Measurements from ENCODE around the gene ABCC5. TPM values are rescaled to one million over a fixed set of nuclear protein-coding genes. Genes with fewer than 3 reads are reported as not detected.
A peak's percentile ranks its signal among the peaks of the same experiment; 100 is the strongest.
"Not testable (repeated sequence)": the region's sequence is repeated elsewhere in the genome, so short reads cannot be mapped to it uniquely, and the experiment has no call there.

ABCC5 gene
- 10 to 100 TPM; 13.1 to 14.1 TPM for total RNA-seq

DNA sequence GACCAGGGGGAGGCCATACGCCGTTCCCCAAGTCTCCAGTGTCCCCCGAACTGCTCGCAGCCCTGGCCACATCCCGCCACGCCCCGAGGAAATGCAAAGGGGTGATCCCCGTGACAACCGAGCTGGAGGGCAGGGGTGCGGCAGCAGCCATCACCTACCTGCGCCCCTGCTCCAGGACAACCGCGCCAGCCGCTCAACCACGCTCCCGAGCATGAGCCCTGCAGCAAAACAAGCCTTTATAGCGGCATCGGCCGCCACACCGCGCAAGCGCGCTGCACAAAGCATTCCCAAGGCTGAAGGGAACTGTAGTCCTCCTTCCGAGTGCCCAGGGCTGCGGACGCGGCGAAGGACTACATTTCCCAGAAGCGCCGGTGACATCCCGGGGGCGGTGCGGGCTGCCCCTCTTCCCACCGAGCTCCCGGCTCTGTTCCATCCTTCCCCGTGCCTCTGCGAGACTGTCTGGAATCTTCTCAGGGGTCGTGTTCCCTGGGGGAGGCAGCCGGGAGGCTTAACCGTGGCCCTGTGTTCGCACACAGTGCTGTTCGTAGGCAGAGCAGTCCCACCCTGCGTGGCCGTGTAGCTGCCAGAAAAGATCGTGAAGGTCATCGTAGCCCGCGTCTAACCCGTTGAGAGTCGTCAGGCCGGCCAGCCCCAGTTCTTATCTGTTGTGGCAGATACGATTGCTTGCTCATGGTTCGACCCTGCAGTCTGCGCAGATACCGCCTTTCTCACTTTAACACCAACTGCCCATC, at the start of gene ABCC5:
Gene ABCC5, minus strand, starts transcription at position 213 of the 752 bp plus-strand sequence. CDS start 3,492 bp downstream, outside the sequence.
- peak; percentile 84 for DNase-seq
- Mint-ChIP-seq H3K4me1 (peaks cover 20% of the 10 kb centered on the region), H3K27ac (peak within 1 kb of the TSS; percentile 83), H3K9me3 (no peaks in the 10 kb centered on the region), H3K36me3 (peaks cover 6% of the 10 kb centered on the region), H3K4me3 (peak within 1 kb of the TSS; percentile 98), H3K27me3 (peaks cover 16% of the 10 kb centered on the region)

DNA sequence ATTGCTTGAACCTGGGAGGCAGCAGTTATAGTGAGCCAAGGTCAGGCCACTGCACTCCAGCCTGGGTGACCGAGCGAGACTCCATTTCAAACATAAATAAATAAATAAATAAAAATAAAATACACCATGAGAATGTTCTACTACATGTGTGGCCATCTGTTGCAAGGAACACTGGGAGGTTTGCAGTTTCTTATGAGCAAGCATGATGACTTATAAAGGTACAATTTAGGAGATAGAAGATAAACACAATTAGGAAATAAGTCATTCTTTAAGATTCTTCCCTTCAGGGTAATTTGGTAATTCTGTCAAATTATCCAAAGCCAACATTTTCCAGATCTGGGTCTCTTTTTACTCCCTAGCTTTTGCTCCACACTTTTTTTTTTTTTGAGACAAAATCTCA, 48.5 kb upstream of the ABCC5 start:
- Mint-ChIP-seq H3K27ac (no peak overlapping the region), H3K4me1 (no peaks in the 10 kb centered on the region), H3K4me3 (no peak overlapping the region), H3K36me3 (peaks cover 2% of the 10 kb centered on the region), H3K9me3 (peaks cover 6% of the 10 kb centered on the region), H3K27me3 (peaks cover 6% of the 10 kb centered on the region)
- no peak for DNase-seq

DNA sequence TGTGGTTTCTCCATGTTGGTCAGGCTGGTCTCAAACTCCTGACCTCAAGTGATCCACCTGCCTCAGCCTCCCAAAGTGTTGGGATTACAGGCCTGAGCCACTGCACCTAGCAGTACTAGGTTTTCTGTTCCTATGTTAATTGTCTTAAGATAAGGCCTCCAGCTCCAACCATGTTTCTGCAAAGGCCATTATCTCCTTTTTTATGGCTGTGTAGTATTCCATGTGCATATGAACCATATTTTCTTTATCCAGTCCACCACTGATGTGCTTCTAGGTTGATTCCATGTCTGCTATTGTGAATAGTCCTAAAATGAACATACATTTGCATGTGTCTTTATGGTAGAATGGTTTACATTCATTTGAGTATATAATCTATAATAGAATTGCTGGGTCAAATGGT, 45.0 kb upstream of the ABCC5 start:
- H3K4me1 Mint-ChIP-seq, result no peaks in the 10 kb centered on the region
- no peak overlapping the region for H3K4me3 Mint-ChIP-seq
- no peaks in the 10 kb centered on the region for H3K36me3 Mint-ChIP-seq
- H3K27me3 Mint-ChIP-seq, result no peaks in the 10 kb centered on the region
- DNase-seq, result no peak
- no peaks in the 10 kb centered on the region for H3K9me3 Mint-ChIP-seq
- no peak overlapping the region for H3K27ac Mint-ChIP-seq

- Mint-ChIP-seq H3K9me3 (no peaks in the 10 kb centered on the region), H3K27ac (no peak overlapping the region), H3K27me3 (no peaks in the 10 kb centered on the region), H3K4me1 (no peaks in the 10 kb centered on the region), H3K4me3 (no peak overlapping the region), H3K36me3 (no peaks in the 10 kb centered on the region)
- no peak for DNase-seq
Measured at GRCh38 chr3:184059424-184059823, 41.7 kb upstream of the ABCC5 start.

GRCh38 chr3:184058029-184058428, 40.3 kb upstream of the ABCC5 start:
- Mint-ChIP-seq H3K9me3 (no peaks in the 10 kb centered on the region), H3K27ac (no peak overlapping the region), H3K36me3 (no peaks in the 10 kb centered on the region), H3K4me1 (no peaks in the 10 kb centered on the region), H3K27me3 (no peaks in the 10 kb centered on the region), H3K4me3 (no peak overlapping the region)
- DNase-seq, result no peak

GRCh38 chr3:184052767-184053166, 35.1 kb upstream of the ABCC5 start, which contains the start of gene HTR3C:
TSS of gene HTR3C (plus strand) at chr3:184053047. CDS start at chr3:184053081, 34 bp downstream.
- Mint-ChIP-seq H3K4me3 (no peak within 1 kb of the TSS), H3K27ac (no peak within 1 kb of the TSS), H3K4me1 (no peaks in the 10 kb centered on the region), H3K36me3 (no peaks in the 10 kb centered on the region), H3K9me3 (no peaks in the 10 kb centered on the region), H3K27me3 (peaks cover 3% of the 10 kb centered on the region)
- no peak for DNase-seq

DNA sequence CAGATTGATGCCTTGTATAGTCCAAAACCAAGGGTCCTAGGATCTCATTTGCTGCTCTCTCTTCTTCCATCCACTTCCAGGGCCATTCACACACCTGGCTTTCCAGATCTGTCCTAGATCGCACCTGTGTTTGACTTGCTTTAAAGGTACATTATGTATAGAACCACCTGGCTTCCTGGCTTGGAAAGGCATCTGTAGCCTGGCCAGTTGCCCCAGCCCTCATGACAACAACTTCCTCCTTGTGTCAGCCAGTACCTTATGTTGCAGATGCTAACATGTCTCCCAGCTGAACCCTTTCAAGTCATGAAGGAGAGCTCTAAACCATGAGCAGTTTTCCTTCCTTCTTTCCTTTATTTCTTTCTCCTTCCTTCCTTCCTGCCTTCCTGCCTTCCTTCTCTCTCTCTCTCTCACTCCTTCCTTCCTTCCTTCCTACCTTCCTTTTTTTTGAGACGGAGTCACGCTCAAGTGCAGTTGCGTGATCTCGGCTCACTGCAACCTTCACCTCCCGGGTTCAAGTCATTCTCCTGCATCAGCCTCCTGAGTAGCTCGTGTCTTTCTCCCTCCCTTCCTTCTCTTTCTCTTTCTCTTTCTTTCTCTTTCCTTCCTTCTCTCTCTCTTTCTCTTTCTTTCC, 32.6 kb upstream of the ABCC5 start:
- H3K36me3 Mint-ChIP-seq, result no peaks in the 10 kb centered on the region
- no peak overlapping the region for H3K4me3 Mint-ChIP-seq
- H3K9me3 Mint-ChIP-seq, result no peaks in the 10 kb centered on the region
- no peak for DNase-seq
- H3K27ac Mint-ChIP-seq, result no peak overlapping the region
- no peaks in the 10 kb centered on the region for H3K4me1 Mint-ChIP-seq
- peaks cover 3% of the 10 kb centered on the region for H3K27me3 Mint-ChIP-seq

DNA sequence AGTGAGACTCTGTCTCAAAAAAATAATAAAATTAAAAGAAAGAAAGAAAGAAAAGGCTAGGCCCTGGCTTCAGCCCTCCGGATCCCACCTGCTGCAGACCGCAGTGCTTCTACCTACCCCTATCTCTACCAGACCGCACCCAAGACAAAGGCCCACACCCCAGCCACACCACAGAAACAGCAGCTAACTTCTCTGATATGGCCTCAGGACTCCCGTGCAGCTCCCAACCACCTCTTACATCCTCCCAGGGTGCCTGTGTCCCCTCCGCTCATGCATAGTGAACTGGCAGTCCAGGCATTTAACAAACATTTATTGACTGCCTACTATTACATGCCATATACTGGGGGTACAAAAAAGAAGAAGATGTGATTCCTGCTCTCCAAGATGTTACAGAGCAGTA, 28.3 kb upstream of the ABCC5 start:
- Mint-ChIP-seq H3K36me3 (no peaks in the 10 kb centered on the region), H3K27me3 (peaks cover 3% of the 10 kb centered on the region), H3K4me3 (no peak overlapping the region)

DNA sequence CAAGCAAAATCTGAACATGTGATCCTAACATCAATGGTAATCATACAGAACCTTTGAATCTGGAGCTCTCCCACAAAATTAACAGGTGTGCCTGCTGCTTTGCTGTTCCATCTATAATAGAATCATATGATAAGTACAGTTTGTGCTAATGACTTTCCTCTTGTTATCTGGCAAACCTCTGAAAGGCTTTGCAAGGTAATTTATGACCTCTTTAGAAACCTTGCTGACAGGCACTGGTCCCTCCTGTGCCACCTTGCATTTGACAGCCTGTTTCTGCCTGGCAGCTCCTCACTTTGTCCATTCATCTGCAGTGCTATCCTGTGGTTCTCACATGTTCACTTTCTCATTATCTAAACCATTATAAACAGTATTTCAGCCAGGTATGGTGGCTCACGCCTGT, 24.9 kb upstream of the ABCC5 start:
- no peak overlapping the region for H3K27ac Mint-ChIP-seq
- no peaks in the 10 kb centered on the region for H3K9me3 Mint-ChIP-seq
- H3K4me3 Mint-ChIP-seq, result no peak overlapping the region
- no peak for DNase-seq
- no peaks in the 10 kb centered on the region for H3K36me3 Mint-ChIP-seq
- H3K4me1 Mint-ChIP-seq, result no peaks in the 10 kb centered on the region
- H3K27me3 Mint-ChIP-seq, result peaks cover 3% of the 10 kb centered on the region

More for the DNA sequence above, 28.3 kb upstream of the ABCC5 start:
- Mint-ChIP-seq H3K9me3 (no peaks in the 10 kb centered on the region), H3K4me1 (no peaks in the 10 kb centered on the region), H3K27ac (no peak overlapping the region)
- no peak for DNase-seq

DNA sequence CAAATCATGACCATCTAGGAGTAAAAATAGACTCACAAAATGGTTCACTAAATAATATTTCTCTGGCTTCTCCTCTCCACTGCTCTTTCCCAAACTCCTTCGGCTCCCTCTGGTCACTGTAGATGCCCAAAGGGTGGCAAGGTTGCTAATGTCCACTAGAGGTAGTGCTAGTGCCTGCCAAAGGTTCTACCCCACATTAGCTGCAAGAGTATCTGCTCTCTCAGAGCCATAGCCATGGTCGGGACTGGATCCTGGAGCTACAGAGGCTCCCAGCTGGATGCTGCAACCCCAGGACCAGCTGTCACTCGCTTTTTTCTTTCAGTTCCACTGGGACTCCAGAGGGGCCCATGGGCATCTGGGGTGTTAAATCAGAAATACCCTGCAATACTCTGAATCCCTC, 22.3 kb upstream of the ABCC5 start:
- H3K4me3 Mint-ChIP-seq, result no peak overlapping the region
- no peak for DNase-seq
- no peaks in the 10 kb centered on the region for H3K4me1 Mint-ChIP-seq
- no peaks in the 10 kb centered on the region for H3K36me3 Mint-ChIP-seq
- no peak overlapping the region for H3K27ac Mint-ChIP-seq
- H3K27me3 Mint-ChIP-seq, result peaks cover 3% of the 10 kb centered on the region
- H3K9me3 Mint-ChIP-seq, result no peaks in the 10 kb centered on the region

DNA sequence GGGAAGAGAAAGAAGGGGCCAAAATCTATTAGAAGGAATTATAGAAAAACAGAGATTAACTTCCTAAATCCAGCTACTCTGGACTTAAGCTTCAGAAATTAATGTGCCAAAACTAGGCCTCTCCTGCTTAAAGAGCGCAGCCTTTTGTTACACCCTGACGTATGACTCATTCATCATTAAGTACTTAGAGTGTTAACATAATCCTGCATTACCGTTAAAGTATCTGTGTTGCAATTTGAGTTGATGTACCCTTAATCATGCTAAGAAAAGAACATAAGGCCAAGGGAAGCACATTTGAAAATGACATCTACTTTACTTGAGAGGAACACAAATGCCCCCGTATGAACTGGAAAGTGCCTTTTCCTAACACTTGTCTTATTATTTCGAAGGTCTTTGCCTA, 21.7 kb upstream of the ABCC5 start:
- no peaks in the 10 kb centered on the region for H3K36me3 Mint-ChIP-seq
- peaks cover 3% of the 10 kb centered on the region for H3K27me3 Mint-ChIP-seq
- H3K9me3 Mint-ChIP-seq, result no peaks in the 10 kb centered on the region
- H3K4me1 Mint-ChIP-seq, result no peaks in the 10 kb centered on the region
- H3K27ac Mint-ChIP-seq, result no peak overlapping the region
- no peak overlapping the region for H3K4me3 Mint-ChIP-seq
- no peak for DNase-seq

GRCh38 chr3:184038307-184038706, 20.6 kb upstream of the ABCC5 start:
- DNase-seq, H3K9me3 Mint-ChIP-seq, H3K36me3 Mint-ChIP-seq, H3K4me3 Mint-ChIP-seq, H3K4me1 Mint-ChIP-seq, H3K27ac Mint-ChIP-seq, H3K27me3 Mint-ChIP-seq: not testable (repeated sequence)

DNA sequence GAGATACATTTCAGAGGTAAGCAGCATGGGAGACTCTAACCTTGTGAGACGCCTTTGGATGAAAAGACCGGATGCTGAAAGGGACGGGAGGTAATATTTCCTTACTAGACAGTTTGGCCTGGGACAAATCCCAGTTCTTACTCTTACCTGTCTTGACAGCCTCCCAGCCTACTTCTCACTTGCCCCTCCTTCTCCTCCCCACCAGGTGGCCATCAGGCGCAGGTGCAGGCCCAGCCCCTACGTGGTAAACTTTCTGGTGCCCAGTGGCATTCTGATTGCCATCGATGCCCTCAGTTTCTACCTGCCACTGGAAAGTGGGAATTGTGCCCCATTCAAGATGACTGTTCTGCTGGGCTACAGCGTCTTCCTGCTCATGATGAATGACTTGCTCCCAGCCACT, 20.1 kb upstream of the ABCC5 start:
- DNase-seq, result no peak
- Mint-ChIP-seq H3K9me3 (no peaks in the 10 kb centered on the region), H3K36me3 (no peaks in the 10 kb centered on the region), H3K27ac (peak overlapping the region; percentile 8), H3K27me3 (peaks cover 3% of the 10 kb centered on the region), H3K4me1 (no peaks in the 10 kb centered on the region), H3K4me3 (no peak overlapping the region)

DNA sequence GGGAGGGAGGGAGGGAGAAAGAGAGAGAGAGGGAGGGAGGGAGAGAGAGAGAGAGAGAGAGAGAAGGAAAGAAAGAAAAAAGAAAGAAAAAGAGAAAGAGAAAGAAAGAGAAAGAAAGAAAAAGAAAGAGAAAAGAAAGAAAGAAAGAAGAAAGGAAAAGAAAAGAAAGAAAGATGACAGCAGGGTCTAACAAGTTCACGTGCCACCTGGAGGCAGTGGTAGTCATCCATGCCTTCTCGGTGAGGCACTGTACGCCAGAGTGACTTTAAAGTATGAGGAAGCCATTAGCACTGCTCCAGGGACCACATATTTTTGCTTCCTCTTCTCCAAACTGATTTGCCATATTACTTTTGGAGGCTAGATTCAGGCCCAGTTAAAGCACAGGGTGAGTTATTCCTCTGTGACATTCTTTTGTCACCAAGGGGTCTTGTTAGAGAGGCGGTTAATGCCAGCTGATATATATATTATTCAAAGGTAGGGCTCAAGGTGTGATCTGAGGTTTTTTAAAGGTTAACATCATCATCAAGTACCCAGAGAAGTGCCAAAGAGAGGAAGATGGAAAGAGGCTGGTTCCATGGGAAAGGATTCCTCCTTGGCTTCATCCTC, 13.6 kb upstream of the ABCC5 start, which contains the start of gene HTR3D:
Gene HTR3D, plus strand, starts transcription at position 556 of the 606 bp plus-strand sequence. Its CDS starts 0 bp downstream, at position 556.
- H3K9me3 Mint-ChIP-seq, result no peaks in the 10 kb centered on the region
- DNase-seq, result no peak
- H3K27me3 Mint-ChIP-seq, result peaks cover 2% of the 10 kb centered on the region
- H3K27ac Mint-ChIP-seq, result no peak within 1 kb of the TSS
- no peaks in the 10 kb centered on the region for H3K4me1 Mint-ChIP-seq
- no peaks in the 10 kb centered on the region for H3K36me3 Mint-ChIP-seq
- H3K4me3 Mint-ChIP-seq, result no peak within 1 kb of the TSS

GRCh38 chr3:184030536-184030935, 12.9 kb upstream of the ABCC5 start:
- peaks cover 4% of the 10 kb centered on the region for H3K27me3 Mint-ChIP-seq

More at GRCh38 chr3:184030536-184030935, 12.9 kb upstream of the ABCC5 start:
- no peak for DNase-seq
- Mint-ChIP-seq H3K36me3 (no peaks in the 10 kb centered on the region), H3K4me1 (no peaks in the 10 kb centered on the region), H3K9me3 (no peaks in the 10 kb centered on the region), H3K27ac (no peak overlapping the region), H3K4me3 (no peak overlapping the region)

Measured in activated naive CD8-positive, alpha-beta T cell treated with anti-CD3 and anti-CD28 coated beads for 36 hours (primary cell).